ENCODE data around the gene CRISPLD2.
A peak's percentile ranks its signal among the peaks of the same experiment; 100 is the strongest.
"Not testable (repeated sequence)": the region's sequence is repeated elsewhere in the genome, so short reads cannot be mapped to it uniquely, and the experiment has no call there.

Gene CRISPLD2

DNA sequence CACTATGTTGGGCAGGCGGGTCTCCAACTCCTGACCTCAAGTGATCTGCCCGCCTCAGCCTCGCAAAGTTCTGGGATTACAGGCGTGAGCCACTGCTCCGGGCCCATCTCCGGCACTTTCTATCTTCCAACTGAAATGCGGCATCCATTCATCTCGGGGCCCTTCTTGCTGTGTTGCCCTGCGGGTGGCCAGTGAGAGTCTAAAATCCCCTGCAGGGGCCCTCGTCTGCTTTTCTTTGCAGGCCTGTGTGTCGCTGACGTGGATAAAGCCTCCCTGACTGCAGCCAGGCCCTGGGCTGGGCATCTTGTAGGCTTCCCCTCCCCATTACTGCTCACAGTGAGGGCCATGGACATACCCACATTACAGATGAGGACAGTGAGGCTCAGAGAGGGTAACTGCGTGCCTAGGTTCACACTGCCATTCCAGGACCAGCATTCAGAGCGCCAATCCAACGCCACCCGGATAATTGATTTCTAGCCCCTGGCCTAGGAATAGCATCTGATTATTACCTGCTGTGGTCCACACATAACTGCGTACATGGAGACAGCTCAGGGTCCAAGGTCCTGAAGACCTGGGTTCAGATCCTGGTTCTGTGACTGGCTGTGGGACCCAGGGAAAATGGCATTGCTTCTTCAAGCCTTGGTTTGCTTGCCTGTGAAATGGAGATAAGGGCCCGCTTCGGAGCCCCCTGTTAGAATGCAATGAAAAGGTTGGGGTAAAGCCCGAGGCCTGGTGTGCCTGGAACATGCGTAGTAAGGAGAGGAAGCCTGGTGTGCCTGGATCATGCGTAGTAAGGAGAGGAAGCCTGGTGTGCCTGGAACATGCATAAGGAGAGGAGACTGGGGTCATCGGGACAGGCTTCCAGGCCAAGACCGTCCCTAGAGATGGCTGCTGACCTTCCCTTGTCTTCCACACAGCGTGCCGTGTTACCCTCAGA, 25.0 kb downstream of the CRISPLD2 start:
- no peak for TF ChIP-seq POLR2A (IDR thresholded peaks at IDR 0.05; ENCODE audit: low read depth, low read length)
- DNase-seq (ENCODE audit: insufficient read length, low spot score) (no peak), FAIRE-seq (no peak)

DNA sequence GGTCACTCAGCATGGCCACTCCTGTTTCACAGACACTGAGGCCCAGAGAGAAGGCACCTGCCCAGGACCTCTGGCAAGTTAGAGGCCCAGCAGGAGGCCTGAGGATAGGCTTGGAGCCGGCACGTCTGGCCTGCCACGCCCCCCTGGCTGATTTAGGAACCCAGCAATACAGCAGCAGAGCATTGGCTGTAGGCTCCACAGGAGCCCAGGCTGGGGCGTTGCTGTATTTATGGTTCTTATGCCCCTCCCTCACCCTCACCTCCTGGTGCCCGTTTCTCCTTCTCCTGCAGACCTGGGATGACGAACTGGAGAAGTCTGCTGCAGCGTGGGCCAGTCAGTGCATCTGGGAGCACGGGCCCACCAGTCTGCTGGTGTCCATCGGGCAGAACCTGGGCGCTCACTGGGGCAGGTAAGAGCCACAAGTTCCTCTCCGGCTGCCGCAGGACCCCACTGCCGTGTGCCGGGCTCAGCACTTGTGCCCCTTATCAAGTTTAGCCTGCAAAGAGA, 25.8 kb downstream of the CRISPLD2 start:
- no peak for TF ChIP-seq POLR2A (IDR thresholded peaks at IDR 0.05; ENCODE audit: low read depth, low read length)
- DNase-seq (ENCODE audit: insufficient read length, low spot score) = no peak
- FAIRE-seq = no peak

DNA sequence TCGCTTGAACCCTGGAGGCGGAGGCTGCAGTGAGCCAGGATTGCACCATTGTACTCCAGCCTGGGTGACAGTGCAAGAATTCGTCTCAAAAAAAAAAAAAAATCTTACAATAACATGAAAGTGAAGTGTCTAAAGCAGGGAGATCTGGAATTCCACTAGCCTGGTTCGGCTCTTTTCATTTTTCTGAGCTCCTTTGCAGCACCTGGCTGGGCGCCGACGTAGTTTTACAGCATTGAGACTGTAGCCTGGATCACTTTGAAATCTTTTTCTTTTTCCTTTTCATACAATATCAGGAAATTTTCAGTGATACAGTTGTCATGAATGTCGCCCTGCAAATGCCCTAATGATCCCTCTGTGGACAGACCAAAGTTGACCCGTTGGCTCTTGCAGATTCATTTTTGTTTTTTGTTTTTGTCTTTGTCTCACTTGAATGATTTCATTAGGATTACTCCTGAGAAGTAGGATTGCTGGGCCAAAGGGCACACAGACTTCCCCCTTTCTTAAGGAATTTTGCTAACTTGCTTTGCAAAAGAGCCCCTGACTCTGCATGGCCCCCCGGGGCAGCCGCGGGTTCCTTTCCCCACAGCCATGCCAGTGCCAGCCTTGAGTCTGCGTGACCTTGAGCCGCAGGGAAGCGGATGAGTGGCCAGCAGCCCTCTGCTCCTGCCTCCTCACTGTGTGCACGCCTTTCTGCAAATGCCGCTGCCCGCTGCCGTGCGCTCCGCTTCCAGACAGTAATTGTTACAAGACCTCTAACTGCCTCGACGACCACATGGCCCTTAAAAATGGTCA, 28.0 kb downstream of the CRISPLD2 start:
- DNase-seq (ENCODE audit: insufficient read length, low spot score) (no peak), FAIRE-seq (no peak)
- TF ChIP-seq POLR2A (IDR thresholded peaks at IDR 0.05; ENCODE audit: low read depth, low read length) = no peak

DNA sequence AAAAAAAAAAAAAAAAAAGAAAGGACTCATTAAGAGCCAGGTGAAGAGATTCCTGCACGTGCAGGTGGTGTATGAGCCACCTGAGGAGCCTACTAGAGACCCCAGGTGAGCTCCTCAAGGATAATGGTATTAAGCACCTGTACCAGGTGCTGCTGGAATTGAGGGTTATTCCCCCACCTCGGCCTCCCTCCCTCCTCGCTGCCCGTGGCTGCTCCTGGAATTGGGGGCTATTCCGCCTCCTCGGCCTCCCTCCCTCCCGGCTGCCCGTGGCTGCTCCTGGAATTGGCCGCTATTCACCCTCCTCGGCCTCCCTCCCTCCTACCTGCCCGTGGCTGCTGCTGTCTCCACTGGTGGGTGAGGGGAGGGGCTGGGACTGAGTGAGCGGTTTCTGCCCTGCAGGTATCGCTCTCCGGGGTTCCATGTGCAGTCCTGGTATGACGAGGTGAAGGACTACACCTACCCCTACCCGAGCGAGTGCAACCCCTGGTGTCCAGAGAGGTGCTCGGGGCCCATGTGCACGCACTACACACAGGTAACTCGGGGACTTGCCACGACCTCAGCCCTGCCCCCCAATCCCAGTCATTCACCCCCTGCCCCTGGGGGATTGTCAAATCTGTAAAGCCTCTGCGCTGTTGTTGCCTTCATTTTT, 29.3 kb downstream of the CRISPLD2 start:
- no peak for FAIRE-seq

DNA sequence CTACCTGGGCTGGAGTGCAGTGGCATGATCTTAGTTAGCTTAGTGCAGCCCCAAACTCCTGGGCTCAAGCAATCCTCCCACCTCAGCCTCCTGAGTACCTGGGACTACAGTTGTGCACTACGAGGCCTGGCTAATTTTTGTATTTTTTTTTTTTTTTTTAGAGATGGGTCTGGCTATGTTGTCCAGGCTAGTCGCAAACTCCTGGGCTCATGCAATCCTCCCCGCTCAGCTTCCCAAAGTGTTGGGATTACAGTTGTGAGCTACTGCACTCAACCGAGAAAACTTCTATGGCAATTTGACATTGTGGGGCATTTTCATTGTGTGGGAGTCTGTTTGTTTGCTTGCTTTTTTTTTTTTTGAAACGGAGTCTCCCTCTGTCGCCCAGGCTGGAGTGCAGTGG, 30.0 kb downstream of the CRISPLD2 start:
- FAIRE-seq = no peak
- no peak for DNase-seq (ENCODE audit: insufficient read length, low spot score)
- no peak for TF ChIP-seq POLR2A (IDR thresholded peaks at IDR 0.05; ENCODE audit: low read depth, low read length)

More for the DNA sequence above, 29.3 kb downstream of the CRISPLD2 start:
- TF ChIP-seq POLR2A (IDR thresholded peaks at IDR 0.05; ENCODE audit: low read depth, low read length) = no peak
- no peak for DNase-seq (ENCODE audit: insufficient read length, low spot score)

DNA sequence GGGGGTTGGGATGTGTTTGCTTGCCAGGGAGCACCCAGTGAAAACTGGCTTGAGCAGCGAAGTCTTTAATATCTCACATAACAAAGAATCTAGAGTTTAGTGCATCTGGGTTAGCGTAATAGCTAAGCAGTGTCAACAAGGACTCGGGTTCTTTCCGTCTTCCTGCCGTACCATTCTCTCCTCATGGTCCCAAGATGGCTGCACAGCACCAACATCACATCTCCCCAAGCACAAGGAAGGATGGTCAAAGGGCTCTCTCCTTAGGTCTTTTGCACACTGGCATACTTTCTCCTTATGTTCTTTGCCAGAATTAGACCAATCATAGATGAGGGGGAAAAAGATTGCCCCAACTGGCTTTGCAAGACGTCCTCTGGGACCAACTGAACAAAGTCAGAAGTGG, 30.9 kb downstream of the CRISPLD2 start:
- FAIRE-seq (no peak), DNase-seq (ENCODE audit: insufficient read length, low spot score) (no peak)
- TF ChIP-seq POLR2A (IDR thresholded peaks at IDR 0.05; ENCODE audit: low read depth, low read length) = no peak

DNA sequence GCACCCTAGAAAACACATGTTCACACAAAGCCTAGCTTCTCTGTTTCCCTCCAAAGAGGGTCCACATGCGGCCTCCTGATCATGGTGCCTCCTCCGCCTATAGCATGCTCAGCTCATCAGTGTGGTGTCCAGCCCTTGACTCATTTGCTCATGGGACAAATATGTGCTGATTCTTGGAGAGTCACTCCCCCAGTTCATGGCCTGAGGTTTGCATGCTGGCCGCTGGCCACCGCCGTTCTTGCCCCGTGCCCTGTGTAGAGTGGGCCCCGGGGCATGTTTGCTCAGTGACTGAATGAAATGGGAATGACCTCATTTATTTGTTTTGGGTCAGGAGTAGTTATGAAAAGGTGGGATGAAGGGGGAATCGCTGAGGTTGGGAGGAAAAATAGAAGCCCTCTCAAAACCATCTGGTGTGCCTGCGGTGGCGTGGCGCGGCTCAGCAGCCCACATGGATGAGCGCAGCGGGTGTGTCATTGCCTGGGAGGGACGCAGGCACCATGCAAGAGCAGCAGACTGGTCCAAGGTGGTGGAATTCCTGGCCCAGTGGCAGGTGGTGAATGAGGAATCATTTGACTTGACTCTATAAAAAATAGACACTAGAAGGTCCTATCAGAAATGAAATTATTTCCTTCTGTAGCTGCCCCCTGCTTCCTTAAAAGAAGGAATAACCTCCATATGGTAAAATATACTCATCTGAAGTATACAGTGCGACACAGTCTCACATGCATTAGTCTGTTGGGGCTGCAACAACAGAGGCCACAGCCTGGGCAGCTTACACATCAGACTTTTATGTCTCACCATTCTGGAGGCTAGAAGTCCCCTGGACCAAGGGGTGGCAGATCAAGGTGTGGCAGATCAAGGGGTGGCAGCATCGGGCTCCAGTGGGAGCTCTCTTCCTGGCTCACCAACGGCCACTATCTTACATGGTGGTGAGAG, 31.7 kb downstream of the CRISPLD2 start:
- peak; percentile 58 for FAIRE-seq
- peak; percentile 90 for DNase-seq (ENCODE audit: insufficient read length, low spot score)
- no peak for TF ChIP-seq POLR2A (IDR thresholded peaks at IDR 0.05; ENCODE audit: low read depth, low read length)

DNA sequence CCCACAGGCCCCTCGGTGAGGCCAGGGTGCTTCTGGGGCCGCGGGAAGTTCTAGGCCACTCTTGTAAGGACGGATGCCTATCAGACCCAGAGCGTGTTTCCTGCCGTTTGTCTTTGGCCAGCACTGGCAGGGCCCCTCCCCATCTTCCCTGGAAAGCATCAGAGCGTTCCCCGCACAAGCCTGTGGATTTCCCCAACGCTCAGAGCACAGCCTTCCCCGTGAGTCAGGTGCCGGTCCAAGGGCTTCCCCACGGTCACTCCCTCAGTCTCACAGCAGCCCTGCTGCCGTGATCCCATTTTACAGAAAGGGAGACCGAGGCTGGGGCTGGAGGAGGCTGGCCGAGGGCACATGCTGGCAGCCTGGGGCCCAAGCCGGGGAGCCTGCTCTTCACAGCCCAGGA, 33.7 kb downstream of the CRISPLD2 start:
- DNase-seq (ENCODE audit: insufficient read length, low spot score) = no peak
- TF ChIP-seq POLR2A (IDR thresholded peaks at IDR 0.05; ENCODE audit: low read depth, low read length) = no peak
- FAIRE-seq = no peak

DNA sequence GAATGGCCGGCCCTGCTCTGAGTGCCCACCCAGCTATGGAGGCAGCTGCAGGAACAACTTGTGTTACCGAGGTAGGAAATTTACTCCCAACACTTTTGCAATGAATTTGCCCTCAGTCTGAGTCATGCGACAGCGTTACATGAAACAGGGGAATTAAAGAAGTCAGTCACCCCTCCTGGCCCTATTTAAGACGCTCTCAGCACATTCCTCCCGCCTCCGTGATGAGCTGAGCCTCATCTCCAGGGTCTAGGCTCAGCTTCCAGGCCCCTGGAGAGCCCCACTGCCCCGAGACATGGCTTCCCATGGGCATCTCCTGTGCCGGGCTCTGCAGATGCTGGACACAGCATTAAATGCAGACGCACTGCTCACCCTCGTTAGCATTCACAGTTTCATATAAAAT, 35.0 kb downstream of the CRISPLD2 start:
- FAIRE-seq = no peak
- TF ChIP-seq POLR2A (IDR thresholded peaks at IDR 0.05; ENCODE audit: low read depth, low read length) = no peak
- DNase-seq (ENCODE audit: insufficient read length, low spot score) = no peak

DNA sequence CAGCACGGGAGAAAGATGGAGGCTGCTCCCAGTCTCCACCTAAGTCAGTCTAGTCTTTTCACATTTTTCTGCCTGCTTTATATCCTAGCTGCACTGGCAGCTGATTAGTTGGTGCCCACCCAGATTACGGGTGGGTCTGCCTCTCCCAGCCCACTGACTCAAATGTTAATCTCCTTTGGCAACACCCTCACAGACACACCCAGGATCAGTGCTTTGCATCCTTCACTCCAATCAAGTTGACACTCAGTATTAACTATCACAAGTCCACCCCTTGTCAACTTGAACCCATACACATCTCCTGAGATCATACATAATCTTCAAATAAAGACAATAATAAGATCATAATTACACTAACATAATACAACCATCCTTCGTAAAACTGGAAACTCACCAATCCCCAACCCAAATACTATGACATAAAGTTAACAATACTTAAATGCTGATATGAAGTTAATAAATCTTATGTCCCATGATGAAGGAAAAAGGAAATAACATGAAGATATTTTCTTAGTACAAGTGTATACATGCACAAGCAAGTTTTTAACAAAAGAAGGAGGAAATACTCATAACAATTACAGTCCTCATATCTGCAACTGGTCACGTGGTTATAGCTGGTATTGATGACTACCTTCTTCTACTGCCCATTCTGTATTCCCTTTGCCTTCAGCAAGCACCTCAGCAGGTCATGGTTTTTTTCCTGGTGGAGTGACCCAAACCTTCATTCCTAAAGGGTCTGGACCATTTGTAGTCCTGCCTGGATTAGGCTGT, 35.8 kb downstream of the CRISPLD2 start:
- not testable (repeated sequence) for FAIRE-seq

DNA sequence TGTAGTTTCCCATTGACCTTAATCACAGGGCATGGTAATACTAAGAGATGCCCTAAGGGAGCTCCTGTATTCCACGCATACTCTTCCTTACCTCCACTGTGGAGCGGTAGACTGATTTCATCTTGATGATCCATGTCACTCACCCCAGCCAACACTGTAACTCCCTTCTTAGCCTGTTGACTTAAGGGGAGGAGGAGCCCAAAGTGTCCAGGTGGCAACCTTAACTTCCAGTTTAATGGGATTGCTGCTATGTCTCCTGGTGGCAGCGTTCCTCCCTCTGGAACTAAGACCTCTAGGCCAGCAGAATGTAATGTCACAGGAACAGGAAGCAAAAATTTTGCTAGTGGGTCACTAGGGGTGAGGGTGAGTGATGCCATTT, 36.4 kb downstream of the CRISPLD2 start:
- DNase-seq (ENCODE audit: insufficient read length, low spot score); FAIRE-seq: not testable (repeated sequence)

More for the DNA sequence above, 35.8 kb downstream of the CRISPLD2 start:
- not testable (repeated sequence) for DNase-seq (ENCODE audit: insufficient read length, low spot score)

DNA sequence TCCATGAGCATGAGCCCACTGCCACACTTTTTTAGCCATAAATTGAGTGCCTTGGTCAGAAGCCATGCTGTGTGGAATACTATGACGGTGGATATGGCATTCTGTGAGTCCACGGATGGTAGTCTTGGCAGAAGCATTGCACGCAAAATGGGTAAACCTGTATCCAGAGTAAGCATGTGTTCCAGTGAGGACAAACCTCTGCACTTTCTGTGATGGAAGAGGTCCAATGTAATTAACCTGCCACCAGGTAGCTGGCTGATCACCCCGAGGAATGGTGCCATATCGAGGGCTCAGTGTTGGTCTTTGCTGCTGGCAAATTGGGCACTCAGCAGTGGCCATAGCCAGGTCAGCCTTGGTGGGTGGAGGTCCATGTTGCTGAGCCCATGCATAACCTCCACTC, 37.0 kb downstream of the CRISPLD2 start:
- not testable (repeated sequence) for DNase-seq (ENCODE audit: insufficient read length, low spot score); FAIRE-seq

Data from H54 (cell line).